Measurements from ENCODE around the gene NLGN1. TPM values are rescaled to one million over a fixed set of nuclear protein-coding genes. Genes with fewer than 3 reads are reported as not detected.

The NLGN1 gene
- total RNA-seq, 3 donors from 2014 or later (not counting 1 experiment from before 2014, with no cell fraction given): not detected

- Histone ChIP-seq H3K36me3 (ENCODE audit: control insufficient read depth, insufficient read depth, low read length) (no peaks in the 10 kb centered on the region), H3K4me3 (ENCODE audit: low read length) (no peak overlapping the region), H3K27me3 (ENCODE audit: control insufficient read depth, insufficient read depth, low read length) (no peaks in the 10 kb centered on the region), H3K4me1 (ENCODE audit: control insufficient read depth, insufficient read depth, low read length) (no peaks in the 10 kb centered on the region), H3K27ac (ENCODE audit: low read length) (no peak overlapping the region), H3K9me3 (ENCODE audit: control insufficient read depth, insufficient read depth, low read length) (no peaks in the 10 kb centered on the region)
- intact Hi-C loops (cut with micrococcal nuclease): no loop called here
- Mint-ChIP-seq H3K4me1 (no peaks in the 10 kb centered on the region), H3K36me3 (no peaks in the 10 kb centered on the region), H3K4me3 (no peak overlapping the region), H3K27ac (no peak overlapping the region), H3K9me3 (peaks cover 17 to 22% of the 10 kb centered on the region in 2 donors), H3K27me3 (ENCODE audit: low read depth in 2 of 2) (no peaks in the 10 kb centered on the region)
- 50% methylated on average over 2 of the region's 2 CpGs for WGBS (ENCODE audit: insufficient coverage)
- ATAC-seq: no peak
- no peak for DNase-seq
- TF ChIP-seq CTCF (IDR thresholded peaks at IDR 0.05): no peak
Observed at GRCh38 chr3:174303907-174304560, 906.5 kb downstream of the NLGN1 start.

GRCh38 chr3:174308736-174309135, 911.2 kb downstream of the NLGN1 start:
- H3K4me1 Mint-ChIP-seq: no peaks in the 10 kb centered on the region
- Histone ChIP-seq H3K36me3 (ENCODE audit: control insufficient read depth, insufficient read depth, low read length) (no peaks in the 10 kb centered on the region), H3K4me3 (ENCODE audit: low read length) (no peak overlapping the region), H3K9me3 (ENCODE audit: control insufficient read depth, insufficient read depth, low read length) (no peaks in the 10 kb centered on the region), H3K27ac (ENCODE audit: low read length) (no peak overlapping the region), H3K27me3 (ENCODE audit: control insufficient read depth, insufficient read depth, low read length) (no peaks in the 10 kb centered on the region), H3K4me1 (ENCODE audit: control insufficient read depth, insufficient read depth, low read length) (no peaks in the 10 kb centered on the region)
- no peak for ATAC-seq
- intact Hi-C loops (cut with micrococcal nuclease): no loop called here
- no peak overlapping the region for H3K4me3 Mint-ChIP-seq
- no peaks in the 10 kb centered on the region for H3K27me3 Mint-ChIP-seq (ENCODE audit: low read depth in 2 of 2)
- no peak for TF ChIP-seq CTCF (IDR thresholded peaks at IDR 0.05)
- H3K9me3 Mint-ChIP-seq: peaks cover 16 to 30% of the 10 kb centered on the region in 2 donors
- 100% methylated on average over 1 of the region's 1 CpG for WGBS (ENCODE audit: insufficient coverage)
- no peak for DNase-seq
- H3K27ac Mint-ChIP-seq: no peak overlapping the region
- peaks cover 7% of the 10 kb centered on the region for H3K36me3 Mint-ChIP-seq

- no peak for TF ChIP-seq CTCF (IDR thresholded peaks at IDR 0.05)
- Mint-ChIP-seq H3K27me3 (ENCODE audit: low read depth in 2 of 2) (no peaks in the 10 kb centered on the region), H3K9me3 (peaks cover 15 to 25% of the 10 kb centered on the region in 2 donors), H3K4me3 (no peak overlapping the region), H3K27ac (no peak overlapping the region), H3K36me3 (peaks cover 7% of the 10 kb centered on the region), H3K4me1 (no peaks in the 10 kb centered on the region)
- Histone ChIP-seq H3K27ac (ENCODE audit: low read length) (no peak overlapping the region), H3K4me1 (ENCODE audit: control insufficient read depth, insufficient read depth, low read length) (no peaks in the 10 kb centered on the region), H3K36me3 (ENCODE audit: control insufficient read depth, insufficient read depth, low read length) (no peaks in the 10 kb centered on the region), H3K9me3 (ENCODE audit: control insufficient read depth, insufficient read depth, low read length) (no peaks in the 10 kb centered on the region), H3K4me3 (ENCODE audit: low read length) (no peak overlapping the region), H3K27me3 (ENCODE audit: control insufficient read depth, insufficient read depth, low read length) (no peaks in the 10 kb centered on the region)
- intact Hi-C loops (cut with micrococcal nuclease): no loop called here
- DNase-seq: no peak
- no peak for ATAC-seq
- 74% methylated on average over 7 of the region's 7 CpGs for WGBS (ENCODE audit: insufficient coverage)
Observed at GRCh38 chr3:174310475-174310983, 913.0 kb downstream of the NLGN1 start.

DNA sequence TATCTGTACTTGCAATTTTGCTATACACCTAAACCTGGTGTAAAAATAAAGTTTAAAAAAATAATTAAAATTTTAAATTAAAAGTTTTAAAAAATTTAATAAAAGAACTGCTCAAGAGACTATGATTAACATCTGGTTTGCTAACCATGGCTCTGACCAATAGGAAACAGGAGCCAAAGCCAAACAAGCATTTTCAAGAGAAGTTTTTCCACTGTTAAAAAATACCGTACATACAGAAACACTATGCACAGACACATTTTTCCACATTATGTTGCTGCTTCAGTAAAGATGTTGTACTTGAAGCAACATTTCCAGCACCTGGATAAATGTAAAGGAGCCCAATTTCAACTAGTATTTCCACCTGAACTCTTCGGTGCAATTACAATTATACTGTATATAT, 917.7 kb downstream of the NLGN1 start:
- H3K9me3 Mint-ChIP-seq: peaks cover 11 to 21% of the 10 kb centered on the region in 2 donors
- H3K4me1 ChIP-seq (ENCODE audit: control insufficient read depth, insufficient read depth, low read length): no peaks in the 10 kb centered on the region
- DNase-seq (no peak), ATAC-seq (no peak)
- no peaks in the 10 kb centered on the region for H3K36me3 ChIP-seq (ENCODE audit: control insufficient read depth, insufficient read depth, low read length)
- peaks cover 17% of the 10 kb centered on the region for H3K36me3 Mint-ChIP-seq
- H3K4me3 Mint-ChIP-seq: no peak overlapping the region
- H3K9me3 ChIP-seq (ENCODE audit: control insufficient read depth, insufficient read depth, low read length): no peaks in the 10 kb centered on the region
- no peak overlapping the region for H3K27ac Mint-ChIP-seq
- no peaks in the 10 kb centered on the region for H3K27me3 ChIP-seq (ENCODE audit: control insufficient read depth, insufficient read depth, low read length)
- no peak overlapping the region for H3K4me3 ChIP-seq (ENCODE audit: low read length)
- intact Hi-C loops (cut with micrococcal nuclease): no loop called here
- WGBS (ENCODE audit: insufficient coverage): 64% methylated on average over 2 of the region's 2 CpGs
- TF ChIP-seq CTCF (IDR thresholded peaks at IDR 0.05): no peak
- H3K27ac ChIP-seq (ENCODE audit: low read length): no peak overlapping the region
- no peaks in the 10 kb centered on the region for H3K27me3 Mint-ChIP-seq (ENCODE audit: low read depth in 2 of 2)
- H3K4me1 Mint-ChIP-seq: no peaks in the 10 kb centered on the region
